NT2/D1 (cell line): ENCODE results near the gene AKAP5.

Experiments used
- YY1 ChIP-seq: IDR thresholded peaks from 2 replicates; pipeline ENCODE4 v1.6.1; 2011; ENCODE audit not compliant: insufficient read length, insufficient read depth
- ZNF274 ChIP-seq: IDR thresholded peaks from 2 replicates; pipeline ENCODE4 v1.6.1; 2011; ENCODE audit warnings: mild to moderate bottlenecking, low read depth, low read length

GRCh38 chr14:64509036-64509435 lies 43.7 kb downstream of the AKAP5 start:
- TF ChIP-seq YY1 = no peak
- no peak for TF ChIP-seq ZNF274
